DMS 273 treated with DMSO at 0.1 percent for 48 hours (cell line): ENCODE results near the gene AIDA.
"Not testable (repeated sequence)": the region's sequence is repeated elsewhere in the genome, so short reads cannot be mapped to it uniquely, and the experiment has no call there.

Source experiments
- DNase-seq: peaks from one replicate; lab custom pipeline; 2025; lab: John Stamatoyannopoulos, UW

Gene AIDA

GRCh38 chr1:222713091-222713961, 1.0 kb upstream of the AIDA start:
- peak; percentile 89 for DNase-seq

- peak; percentile 39 for DNase-seq
Measured at GRCh38 chr1:222711319-222712252, 705 bp downstream of the AIDA start.

GRCh38 chr1:222709700-222710153, 2.6 kb downstream of the AIDA start:
- DNase-seq: no peak

- DNase-seq: no peak
Measured at GRCh38 chr1:222706815-222707214, 5.5 kb downstream of the AIDA start.

- DNase-seq: no peak
Measured at GRCh38 chr1:222704260-222704659, 8.0 kb downstream of the AIDA start.

- DNase-seq: no peak
Measured at GRCh38 chr1:222702210-222702609, 10.1 kb downstream of the AIDA start.

- DNase-seq: no peak
Measured at GRCh38 chr1:222697826-222698225, 14.5 kb downstream of the AIDA start.

GRCh38 chr1:222697203-222697602, 15.1 kb downstream of the AIDA start:
- no peak for DNase-seq

GRCh38 chr1:222696741-222697140, 15.6 kb downstream of the AIDA start:
- DNase-seq: no peak

- no peak for DNase-seq
Measured at GRCh38 chr1:222694927-222695326, 17.4 kb downstream of the AIDA start.

GRCh38 chr1:222691016-222691415, 21.3 kb downstream of the AIDA start:
- DNase-seq: no peak

GRCh38 chr1:222680080-222680479, 32.2 kb downstream of the AIDA start:
- DNase-seq: no peak

GRCh38 chr1:222670110-222670509, 42.2 kb downstream of the AIDA start:
- no peak for DNase-seq

GRCh38 chr1:222669107-222669506, 43.2 kb downstream of the AIDA start:
- DNase-seq: not testable (repeated sequence)

- DNase-seq: not testable (repeated sequence)
Measured at GRCh38 chr1:222668184-222668583, 44.1 kb downstream of the AIDA start.

GRCh38 chr1:222665964-222666363, 46.3 kb downstream of the AIDA start:
- DNase-seq: no peak

- no peak for DNase-seq
Measured at GRCh38 chr1:222663431-222663934, 48.8 kb downstream of the AIDA start.

- no peak for DNase-seq
Measured at GRCh38 chr1:222657899-222658298, 54.4 kb downstream of the AIDA start.

- DNase-seq: no peak
Measured at GRCh38 chr1:222656391-222657155, 55.7 kb downstream of the AIDA start.

GRCh38 chr1:222654849-222655248, 57.4 kb downstream of the AIDA start:
- DNase-seq: no peak

- no peak for DNase-seq
Measured at GRCh38 chr1:222653178-222653827, 59.0 kb downstream of the AIDA start.
